GM18499 (cell line): ENCODE measurements around the gene CIC.
"Not testable (repeated sequence)": the region's sequence is repeated elsewhere in the genome, so short reads cannot be mapped to it uniquely, and the experiment has no call there.

Experiments used
- ATAC-seq: cut with Tn5 transposase; IDR thresholded peaks from one replicate; pipeline ENCODE4 v1.9.1; 2021; ENCODE audit warnings: moderate number of reproducible peaks; ENCODE audit not compliant: insufficient read depth, unreplicated experiment

Gene CIC

GRCh38 chr19:42254089-42254849, 14.8 kb upstream of the CIC start:
- ATAC-seq: no peak

DNA sequence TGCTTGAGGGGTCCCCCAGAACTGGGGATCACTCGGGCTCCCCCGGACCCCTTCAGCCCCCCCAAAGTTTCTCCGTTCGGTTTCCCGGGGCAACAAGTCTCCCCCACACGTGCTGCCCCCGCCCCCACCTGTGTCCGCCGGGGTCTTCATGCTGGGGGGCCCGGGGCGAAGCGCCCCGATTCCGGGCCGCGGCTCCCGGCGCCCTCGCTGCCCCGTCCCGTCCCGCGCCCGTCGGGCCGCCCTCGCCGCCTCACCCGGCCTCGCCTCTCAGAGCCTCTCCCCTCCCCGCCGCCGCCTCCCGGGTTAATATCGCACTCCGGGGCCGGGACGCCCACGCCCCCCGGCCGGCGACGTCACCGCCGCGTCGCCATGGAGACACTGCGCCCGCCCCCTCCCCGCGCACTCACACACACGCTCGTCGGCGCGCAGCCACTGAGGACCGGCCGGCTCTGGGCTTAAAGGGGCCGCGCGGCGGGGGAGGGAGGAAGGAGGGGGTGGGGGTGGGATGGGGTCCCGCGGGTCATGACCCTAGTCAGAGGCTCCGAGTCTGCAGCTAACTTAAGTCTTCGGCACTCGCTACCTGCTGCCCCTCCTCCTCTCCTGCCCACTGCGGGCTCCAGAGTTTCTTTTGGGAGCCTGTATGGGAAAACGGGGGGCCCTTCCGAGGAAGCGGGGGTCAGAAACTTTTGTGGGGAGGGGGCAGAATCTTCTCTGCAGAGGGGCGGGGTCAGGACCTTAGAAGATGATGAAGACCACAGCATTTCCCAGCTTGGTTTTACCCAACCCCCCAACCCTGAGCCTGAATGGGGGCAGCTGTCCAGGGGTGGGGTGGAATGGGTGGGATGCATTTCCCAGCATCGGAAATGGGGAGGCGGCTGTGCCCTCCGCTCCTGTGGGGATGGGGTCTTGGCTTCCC, 13.9 kb upstream of the CIC start, which contains the start of gene ERF:
Gene ERF, minus strand, starts transcription at position 279 of the 916 bp plus-strand sequence. Its CDS starts 129 bp downstream, at position 150.
- no peak for ATAC-seq

GRCh38 chr19:42255766-42256745, 13.0 kb upstream of the CIC start:
- no peak for ATAC-seq

DNA sequence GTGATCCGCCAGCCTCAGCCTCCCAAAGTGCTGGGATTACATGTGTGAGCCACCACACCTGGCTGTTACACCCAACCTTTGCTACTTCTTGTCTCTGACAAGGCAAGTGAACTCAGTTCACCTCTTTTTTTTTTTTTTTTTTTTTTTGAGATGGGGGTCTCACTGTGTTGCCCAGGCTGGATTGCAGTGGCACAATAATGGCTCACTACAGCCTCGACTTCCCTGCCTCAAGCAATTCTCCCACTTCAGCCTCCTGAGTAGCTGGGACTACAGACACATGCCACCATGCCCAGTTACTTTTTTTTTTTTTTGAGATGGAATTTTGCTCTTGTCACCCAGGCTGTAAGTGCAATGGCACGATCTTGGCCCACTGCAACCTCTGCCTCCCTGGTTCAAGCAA, 11.2 kb upstream of the CIC start:
- ATAC-seq: not testable (repeated sequence)

DNA sequence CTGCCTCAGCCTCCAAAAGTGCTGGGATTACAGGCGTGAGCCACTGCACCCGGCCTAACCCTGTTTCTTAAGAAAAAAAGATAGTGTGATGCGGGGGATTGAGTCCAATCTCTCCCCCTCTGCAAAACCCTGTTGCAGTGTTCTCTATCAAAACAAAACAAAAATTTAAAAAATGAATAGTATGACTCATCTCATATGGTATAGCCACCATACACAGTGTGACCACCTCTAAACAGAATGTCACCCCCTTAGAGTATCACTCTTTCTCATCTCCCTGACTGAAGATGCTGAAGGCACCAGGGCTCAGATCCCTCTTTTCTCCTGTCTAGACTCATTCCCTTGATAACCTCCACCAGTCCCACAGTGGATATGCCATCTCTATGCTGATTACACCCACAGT, 7.3 kb upstream of the CIC start:
- ATAC-seq: no peak

GRCh38 chr19:42266105-42266504, 2.9 kb upstream of the CIC start:
- ATAC-seq: not testable (repeated sequence)

DNA sequence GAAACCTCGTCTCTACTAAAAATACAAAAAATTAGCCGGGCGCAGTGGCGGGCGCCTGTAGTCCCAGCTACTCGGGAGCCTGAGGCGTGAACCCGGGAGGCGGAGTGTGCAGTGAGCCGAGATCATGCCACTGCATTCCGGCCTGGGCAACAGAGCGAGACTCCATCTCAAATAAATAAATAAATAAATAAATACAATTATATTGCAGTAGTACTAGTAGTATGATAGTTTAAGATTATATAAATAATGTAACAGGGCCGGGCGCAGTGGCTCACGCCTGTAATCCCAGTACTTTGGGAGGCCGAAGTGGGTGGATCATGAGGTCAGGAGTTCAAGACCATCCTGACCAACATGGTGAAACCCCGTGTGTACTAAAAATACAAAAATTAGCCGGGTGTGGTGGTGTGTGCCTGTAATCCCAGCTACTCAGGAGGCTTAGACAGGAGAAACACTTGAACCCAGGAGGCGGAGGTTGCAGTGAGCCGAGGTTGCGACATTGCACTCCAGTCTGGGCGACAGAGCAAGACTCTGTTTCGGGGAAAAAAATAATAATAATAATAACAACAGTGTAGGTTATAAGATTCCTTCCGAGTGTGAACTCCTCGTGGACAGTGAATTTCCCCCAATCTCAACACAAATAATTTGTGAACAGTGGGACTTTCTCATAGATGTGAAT, 2.0 kb upstream of the CIC start:
- ATAC-seq: not testable (repeated sequence)

DNA sequence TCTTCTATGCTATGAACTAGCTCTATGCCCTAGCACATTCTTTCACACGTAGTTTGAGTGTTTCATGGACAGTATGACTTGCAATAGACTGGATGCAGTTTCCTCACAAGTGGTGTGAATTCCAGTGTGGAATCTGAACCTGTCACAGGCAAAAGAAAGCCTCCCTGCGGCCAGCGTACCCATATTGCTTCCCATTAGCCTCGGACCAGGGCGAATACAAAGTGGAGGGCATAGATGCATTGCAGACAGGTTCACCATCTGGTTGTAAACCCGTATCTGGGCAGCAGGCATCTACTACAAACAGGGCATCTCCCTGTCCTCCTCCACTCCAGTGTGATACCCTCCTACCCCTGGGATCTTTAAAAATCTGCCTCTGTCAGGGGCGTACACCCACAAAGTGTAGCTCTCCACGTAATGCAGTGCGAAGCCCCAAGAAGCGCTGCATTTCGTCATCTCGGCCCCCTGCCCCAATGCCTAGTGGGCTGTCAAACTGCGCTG, 1.4 kb upstream of the CIC start:
- ATAC-seq: no peak

DNA sequence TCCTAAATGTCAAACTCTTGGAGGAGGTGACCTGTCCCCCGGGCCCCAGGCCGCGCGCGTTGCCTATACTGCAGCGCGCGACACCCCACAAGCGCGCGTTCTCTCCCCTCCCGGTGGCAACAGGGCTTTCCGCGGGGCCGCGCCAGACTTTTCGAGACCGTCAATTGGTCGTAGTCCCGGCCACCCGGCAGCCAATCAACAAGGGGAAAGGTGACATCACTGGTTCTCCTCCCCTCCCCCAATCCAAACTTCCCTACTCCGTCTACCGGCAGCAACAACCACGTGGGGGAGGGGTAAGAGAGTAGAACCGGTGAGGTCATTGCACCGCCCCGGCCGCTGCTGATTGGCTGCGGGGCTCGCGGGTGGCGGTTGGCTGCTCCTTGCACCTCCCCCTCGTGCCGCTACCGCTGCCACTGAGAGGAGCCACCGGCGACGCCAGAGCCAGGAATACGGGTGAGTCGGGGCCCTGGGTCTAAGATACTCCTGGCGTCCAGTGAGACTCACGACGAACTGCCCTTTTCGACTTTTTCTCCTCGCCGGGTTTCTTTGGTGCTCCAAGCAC, 829 bp upstream of the CIC start:
- ATAC-seq: peak; percentile 33

- no peak for ATAC-seq
Observed at GRCh38 chr19:42269478-42270345, 660 bp downstream of the CIC start.

DNA sequence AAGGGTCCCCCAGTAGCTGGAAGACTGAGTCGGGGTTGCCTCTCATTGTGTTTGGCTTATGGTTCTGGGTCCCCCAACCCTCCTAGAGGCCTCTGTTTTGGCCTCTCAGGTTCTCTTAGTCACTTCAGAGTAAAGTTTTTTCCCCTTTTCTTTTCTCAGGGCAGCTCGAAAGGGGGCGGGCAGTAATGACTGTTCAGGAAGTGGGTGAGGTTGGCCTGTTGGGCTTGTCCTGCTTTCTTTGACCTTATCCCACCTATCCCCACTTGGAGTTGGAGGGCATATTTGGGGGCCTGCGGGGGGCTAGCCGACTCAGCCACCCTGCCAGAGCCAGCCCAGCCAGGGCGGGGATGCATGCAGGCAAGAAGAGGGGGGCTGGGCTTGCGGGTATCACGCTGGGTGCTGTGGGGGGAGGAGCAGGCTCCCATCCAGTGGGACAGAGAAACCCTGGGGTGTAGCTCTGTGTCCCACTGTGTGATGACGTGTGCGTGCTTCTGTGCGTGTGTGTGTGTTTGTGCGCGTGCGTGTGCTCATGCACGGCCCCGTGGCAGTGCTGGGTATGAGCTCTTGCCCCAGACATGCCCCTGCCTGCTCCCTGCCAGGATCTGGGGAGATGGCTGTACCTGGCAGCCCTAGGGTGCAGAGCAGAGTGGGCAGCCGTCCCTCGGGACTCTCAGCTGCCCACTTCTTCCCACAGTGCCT, 1.4 kb downstream of the CIC start:
- ATAC-seq: no peak

DNA sequence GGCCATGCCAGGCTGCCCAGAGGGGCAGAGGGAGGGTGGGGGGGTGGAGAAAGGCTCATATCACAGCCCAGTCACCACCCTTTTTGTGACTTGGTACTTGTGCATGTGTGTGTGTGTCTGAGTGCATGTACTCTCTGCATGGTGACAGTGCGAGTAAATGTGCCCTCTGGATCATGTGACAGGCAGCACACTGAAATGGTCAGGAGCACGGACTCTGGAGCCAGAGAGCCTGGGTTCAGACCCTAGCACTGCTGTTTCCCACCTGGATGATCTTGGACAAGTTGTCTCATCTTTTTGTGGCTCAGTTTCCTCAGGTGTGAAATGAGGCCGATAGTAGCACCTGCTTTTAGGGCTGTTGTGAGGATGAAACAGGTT, 2.0 kb downstream of the CIC start:
- no peak for ATAC-seq

- no peak for ATAC-seq
Observed at GRCh38 chr19:42271861-42272534, 2.9 kb downstream of the CIC start.

GRCh38 chr19:42272535-42272897, 3.5 kb downstream of the CIC start:
- ATAC-seq: no peak

GRCh38 chr19:42272989-42273406, 3.9 kb downstream of the CIC start:
- ATAC-seq: no peak

GRCh38 chr19:42273407-42274064, 4.5 kb downstream of the CIC start:
- ATAC-seq: no peak
